WI38 (cell line): ENCODE data around the gene SATB1.

Source experiments
- H3K4me3 ChIP-seq: 2 replicates; pipeline ENCODE4 v1.5.1; 2011; ENCODE audit warnings: low read depth, mild to moderate bottlenecking, control low read depth, low read length
- TF ChIP-seq, protein P1 (sequence below): IDR thresholded peaks from 2 replicates; pipeline ENCODE4 v1.5.1; 2012; ENCODE audit warnings: low read depth, mild to moderate bottlenecking, control low read depth, low read length

SATB1 gene

GRCh38 chr3:18302517-18302916 lies 122.6 kb downstream of the SATB1 start:
- H3K4me3 ChIP-seq = no peak overlapping the region
- TF ChIP-seq, protein P1, sequence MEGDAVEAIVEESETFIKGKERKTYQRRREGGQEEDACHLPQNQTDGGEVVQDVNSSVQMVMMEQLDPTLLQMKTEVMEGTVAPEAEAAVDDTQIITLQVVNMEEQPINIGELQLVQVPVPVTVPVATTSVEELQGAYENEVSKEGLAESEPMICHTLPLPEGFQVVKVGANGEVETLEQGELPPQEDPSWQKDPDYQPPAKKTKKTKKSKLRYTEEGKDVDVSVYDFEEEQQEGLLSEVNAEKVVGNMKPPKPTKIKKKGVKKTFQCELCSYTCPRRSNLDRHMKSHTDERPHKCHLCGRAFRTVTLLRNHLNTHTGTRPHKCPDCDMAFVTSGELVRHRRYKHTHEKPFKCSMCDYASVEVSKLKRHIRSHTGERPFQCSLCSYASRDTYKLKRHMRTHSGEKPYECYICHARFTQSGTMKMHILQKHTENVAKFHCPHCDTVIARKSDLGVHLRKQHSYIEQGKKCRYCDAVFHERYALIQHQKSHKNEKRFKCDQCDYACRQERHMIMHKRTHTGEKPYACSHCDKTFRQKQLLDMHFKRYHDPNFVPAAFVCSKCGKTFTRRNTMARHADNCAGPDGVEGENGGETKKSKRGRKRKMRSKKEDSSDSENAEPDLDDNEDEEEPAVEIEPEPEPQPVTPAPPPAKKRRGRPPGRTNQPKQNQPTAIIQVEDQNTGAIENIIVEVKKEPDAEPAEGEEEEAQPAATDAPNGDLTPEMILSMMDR = no peak

DNA sequence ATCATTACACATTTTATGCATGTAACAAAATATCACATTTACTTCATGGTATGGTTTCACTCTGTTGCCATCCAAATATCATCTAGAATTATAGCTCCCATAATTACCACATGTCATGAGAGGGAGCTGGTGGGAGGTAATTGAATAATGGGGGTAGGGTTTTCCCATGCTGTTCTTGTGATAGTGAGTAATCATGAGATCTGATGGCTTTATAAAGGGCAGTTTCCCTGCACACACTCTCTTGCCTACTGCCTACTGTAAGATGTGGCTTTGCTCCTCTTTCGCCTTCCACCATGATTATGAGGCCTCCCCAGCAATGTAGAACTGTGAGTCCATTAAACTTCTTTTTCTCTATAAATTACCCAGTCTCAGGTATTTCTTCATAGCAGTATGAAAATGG lies 123.4 kb downstream of the SATB1 start:
- no peak overlapping the region for H3K4me3 ChIP-seq
- TF ChIP-seq, protein P1 = no peak

DNA sequence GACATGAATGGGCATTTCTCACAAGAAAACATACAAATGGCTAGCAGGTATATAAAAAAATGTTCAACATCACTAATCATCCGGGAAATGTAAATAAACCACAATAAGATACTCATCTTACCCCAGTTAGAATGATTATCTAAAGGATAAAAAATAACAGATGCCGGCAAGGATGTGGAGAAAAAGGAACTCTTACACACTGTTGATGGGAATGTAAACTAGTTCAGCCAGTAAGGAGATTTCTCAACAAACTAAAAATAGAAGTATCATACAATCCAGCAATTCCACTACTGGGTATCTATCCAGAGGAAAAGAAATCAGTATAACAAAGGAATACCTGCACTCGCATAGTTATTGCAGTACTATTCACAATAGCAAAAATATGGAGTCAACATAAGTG lies 124.2 kb downstream of the SATB1 start:
- TF ChIP-seq, protein P1 = no peak
- H3K4me3 ChIP-seq = no peak overlapping the region

DNA sequence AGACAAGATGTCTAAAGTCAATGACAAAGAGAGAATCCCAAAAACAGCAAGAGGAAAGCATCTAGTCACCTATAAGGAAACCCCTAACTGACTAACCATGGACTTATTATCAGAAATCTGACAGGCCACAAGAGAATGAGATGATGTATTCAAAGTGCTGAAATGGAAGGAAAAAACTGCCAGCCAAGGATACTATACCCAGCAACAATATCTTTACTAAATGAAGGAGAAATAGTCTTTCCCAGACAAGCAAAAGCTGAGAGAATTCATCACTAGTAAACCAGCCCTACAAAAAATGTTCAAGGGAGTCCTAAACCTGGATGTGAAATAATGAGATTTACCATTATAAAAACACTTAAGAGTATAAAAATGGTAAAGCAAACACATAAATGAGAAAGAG lies 128.0 kb downstream of the SATB1 start:
- TF ChIP-seq, protein P1 = no peak
- no peak overlapping the region for H3K4me3 ChIP-seq
